Lower leg skin (tissue), 3 donors: ENCODE measurements around the gene GPR132.
A peak's percentile ranks its signal among the peaks of the same experiment; 100 is the strongest.

Experiments
- CTCF ChIP-seq, 3 donors: fragments of 450-650 bp; IDR thresholded peaks; one replicate each; pipeline ENCODE4 v1.5.1; 2016; ENCODE audit warnings: antibody characterized with exemption in 3 of 3, mild to moderate bottlenecking in 3 of 3, moderate library complexity in 2 of 3
- POLR2A ChIP-seq, 2 donors: fragments of 450-650 bp; IDR thresholded peaks; one replicate each; pipeline ENCODE4 v1.6.1; 2016 to 2017; ENCODE audit warnings: antibody characterized with exemption in 2 of 2, mild to moderate bottlenecking in 1 of 2, moderate library complexity in 1 of 2

- no peak for TF ChIP-seq CTCF (IDR thresholded peaks at IDR 0.05)
- TF ChIP-seq POLR2A (IDR thresholded peaks at IDR 0.05): peak in 1 of 2 donors; percentile 54
Observed at GRCh38 chr14:105020815-105021655, 44.2 kb downstream of the GPR132 start, which contains the start of gene CDCA4.
